ENCODE results near the gene PMM2. TPM values are rescaled to one million over a fixed set of nuclear protein-coding genes. Genes with fewer than 3 reads are reported as not detected.
A peak's percentile ranks its signal among the peaks of the same experiment; 100 is the strongest.

The PMM2 gene
- total and polyA plus RNA-seq, 2 experiments from 2014 or later: 28.4 to 31.3 TPM

- DNase-seq (ENCODE audit: low spot score): peak; percentile 45
- Histone ChIP-seq H3K27ac (no peak overlapping the region), H3K9me2 (replicated peaks; ENCODE audit: insufficient read depth) (no peaks in the 10 kb centered on the region), H3K9me3 (ENCODE audit: low read depth) (no peaks in the 10 kb centered on the region), H3K4me1 (ENCODE audit: insufficient read depth) (peaks cover 25% of the 10 kb centered on the region), H3K4me2 (no peak overlapping the region), H4K20me1 (ENCODE audit: insufficient read depth, poor library complexity, severe bottlenecking) (no peaks in the 10 kb centered on the region), H3K27me3 (no peaks in the 10 kb centered on the region), H3K79me2 (no peaks in the 10 kb centered on the region), H2AFZ (no peak overlapping the region), H3K36me3 (replicated peaks; ENCODE audit: insufficient read depth, low read depth) (no peaks in the 10 kb centered on the region), H3K4me3 (no peak overlapping the region)
- whole genome bisulfite sequencing (ENCODE audit: low lambda C conversion rate, missing lambda C conversion rate): 90% methylated on average over 16 of the region's 16 CpGs
- TF ChIP-seq EZH2 (IDR thresholded peaks at IDR 0.05; ENCODE audit: borderline replicate concordance): no peak
- TF ChIP-seq CTCF (IDR thresholded peaks at IDR 0.05; ENCODE audit: poor library complexity): no peak
- TF ChIP-seq EZH2phosphoT487 (IDR thresholded peaks at IDR 0.05; ENCODE audit: low read depth, severe bottlenecking, unreplicated experiment): no peak
Observed at GRCh38 chr16:8887952-8888560, 90.4 kb downstream of the PMM2 start.

GRCh38 chr16:8888951-8889892 lies 91.6 kb downstream of the PMM2 start:
- Histone ChIP-seq H3K4me3 (no peak overlapping the region), H3K4me2 (no peak overlapping the region), H3K27ac (no peak overlapping the region), H3K36me3 (replicated peaks; ENCODE audit: insufficient read depth, low read depth) (no peaks in the 10 kb centered on the region), H4K20me1 (ENCODE audit: insufficient read depth, poor library complexity, severe bottlenecking) (no peaks in the 10 kb centered on the region), H3K79me2 (no peaks in the 10 kb centered on the region), H3K27me3 (no peaks in the 10 kb centered on the region), H3K4me1 (ENCODE audit: insufficient read depth) (peaks cover 22% of the 10 kb centered on the region), H2AFZ (no peak overlapping the region), H3K9me2 (replicated peaks; ENCODE audit: insufficient read depth) (no peaks in the 10 kb centered on the region), H3K9me3 (ENCODE audit: low read depth) (no peaks in the 10 kb centered on the region)
- DNase-seq (ENCODE audit: low spot score): no peak
- 94% methylated on average over 23 of the region's 23 CpGs for WGBS (ENCODE audit: low lambda C conversion rate, missing lambda C conversion rate)
- no peak for TF ChIP-seq CTCF (IDR thresholded peaks at IDR 0.05; ENCODE audit: poor library complexity)
- no peak for TF ChIP-seq EZH2 (IDR thresholded peaks at IDR 0.05; ENCODE audit: borderline replicate concordance)
- TF ChIP-seq EZH2phosphoT487 (IDR thresholded peaks at IDR 0.05; ENCODE audit: low read depth, severe bottlenecking, unreplicated experiment): no peak

- Histone ChIP-seq H3K9me3 (ENCODE audit: low read depth) (no peaks in the 10 kb centered on the region), H3K79me2 (no peaks in the 10 kb centered on the region), H3K27ac (no peak overlapping the region), H4K20me1 (ENCODE audit: insufficient read depth, poor library complexity, severe bottlenecking) (no peaks in the 10 kb centered on the region), H3K4me3 (no peak overlapping the region), H3K4me1 (ENCODE audit: insufficient read depth) (peaks cover 17% of the 10 kb centered on the region), H3K36me3 (replicated peaks; ENCODE audit: insufficient read depth, low read depth) (no peaks in the 10 kb centered on the region), H3K27me3 (no peaks in the 10 kb centered on the region), H2AFZ (no peak overlapping the region), H3K4me2 (no peak overlapping the region), H3K9me2 (replicated peaks; ENCODE audit: insufficient read depth) (no peaks in the 10 kb centered on the region)
- WGBS (ENCODE audit: low lambda C conversion rate, missing lambda C conversion rate): 87% methylated on average over 14 of the region's 14 CpGs
- TF ChIP-seq EZH2phosphoT487 (IDR thresholded peaks at IDR 0.05; ENCODE audit: low read depth, severe bottlenecking, unreplicated experiment) (no peak), CTCF (IDR thresholded peaks at IDR 0.05; ENCODE audit: poor library complexity) (no peak), EZH2 (IDR thresholded peaks at IDR 0.05; ENCODE audit: borderline replicate concordance) (no peak)
- no peak for DNase-seq (ENCODE audit: low spot score)
Observed at GRCh38 chr16:8889893-8890548, 92.4 kb downstream of the PMM2 start.

All from hepatocyte (in vitro differentiated cells).